Right lobe of liver (tissue), 4 donors: Measurements from ENCODE around the gene TBRG4.

Experiments
- CTCF ChIP-seq, 4 donors: fragments of 200-600 bp in 3 of 4; fragments of 450-650 bp in 1 of 4; IDR thresholded peaks; one replicate each; pipeline versions ENCODE4 v1.5.1 to v1.8.0; 2016 to 2022; ENCODE audit warnings: antibody characterized with exemption in 4 of 4, mild to moderate bottlenecking in 2 of 4
- POLR2A ChIP-seq: fragments of 450-650 bp; IDR thresholded peaks from one replicate; pipeline ENCODE4 v1.6.1; 2017; ENCODE audit warnings: antibody characterized with exemption, mild to moderate bottlenecking
- donor health status: DM: no; HTN: no; CAD: no.
- donor health status: DM: no; HTN: no; CAD: no.
- donor health status: DM: no; HTN: yes; CAD: no.

- TF ChIP-seq CTCF (IDR thresholded peaks at IDR 0.05) (no peak), POLR2A (no peak)
Observed at GRCh38 chr7:45155357-45155900, 43.9 kb upstream of the TBRG4 start.
